NCI-H82 treated with DMSO at 0.1 percent for 48 hours (cell line): ENCODE measurements around the gene PIK3R5.
"Not testable (repeated sequence)": the region's sequence is repeated elsewhere in the genome, so short reads cannot be mapped to it uniquely, and the experiment has no call there.

Source experiments
- DNase-seq: peaks from one replicate; lab custom pipeline; 2025; ENCODE audit not compliant: unreplicated experiment; lab: John Stamatoyannopoulos, UW

PIK3R5 gene

DNA sequence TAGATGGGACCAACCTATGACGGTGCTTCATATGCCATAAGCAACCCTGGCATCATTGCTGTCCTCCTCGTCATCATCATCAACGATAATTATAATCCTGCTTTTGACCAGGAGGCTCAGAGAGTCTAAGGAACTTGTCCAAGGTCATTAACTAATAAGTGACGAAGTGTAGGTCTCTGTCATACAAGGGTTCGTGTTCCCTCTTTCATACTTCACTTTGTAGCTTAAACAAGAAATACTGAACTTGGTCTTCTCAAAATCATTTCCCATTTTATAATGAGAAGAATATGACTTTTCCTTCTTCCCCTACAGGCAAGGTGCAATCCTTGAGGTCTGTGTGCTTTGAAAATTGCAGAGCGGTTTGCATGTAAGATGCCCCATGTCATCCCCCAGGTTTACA lies 66.9 kb downstream of the PIK3R5 start:
- no peak for DNase-seq

DNA sequence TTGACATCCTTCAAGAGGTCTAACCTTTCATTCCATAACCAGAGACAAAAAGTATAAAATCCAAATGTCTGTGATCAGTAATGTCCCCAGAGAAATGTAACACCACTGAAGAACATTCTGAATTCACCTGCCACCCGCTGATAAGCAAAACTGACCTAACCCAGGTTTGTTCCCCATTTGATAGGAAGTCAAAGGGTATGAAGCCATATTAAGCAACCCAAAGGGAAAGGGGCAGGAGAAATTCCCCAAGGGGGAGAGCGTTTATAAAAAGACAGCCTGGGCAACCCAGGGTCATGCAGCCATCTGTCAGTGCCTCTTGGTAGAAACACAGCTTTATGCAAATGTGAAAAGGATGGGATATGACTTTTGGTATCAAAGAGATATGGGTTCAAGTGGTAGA lies 67.4 kb downstream of the PIK3R5 start:
- no peak for DNase-seq

DNA sequence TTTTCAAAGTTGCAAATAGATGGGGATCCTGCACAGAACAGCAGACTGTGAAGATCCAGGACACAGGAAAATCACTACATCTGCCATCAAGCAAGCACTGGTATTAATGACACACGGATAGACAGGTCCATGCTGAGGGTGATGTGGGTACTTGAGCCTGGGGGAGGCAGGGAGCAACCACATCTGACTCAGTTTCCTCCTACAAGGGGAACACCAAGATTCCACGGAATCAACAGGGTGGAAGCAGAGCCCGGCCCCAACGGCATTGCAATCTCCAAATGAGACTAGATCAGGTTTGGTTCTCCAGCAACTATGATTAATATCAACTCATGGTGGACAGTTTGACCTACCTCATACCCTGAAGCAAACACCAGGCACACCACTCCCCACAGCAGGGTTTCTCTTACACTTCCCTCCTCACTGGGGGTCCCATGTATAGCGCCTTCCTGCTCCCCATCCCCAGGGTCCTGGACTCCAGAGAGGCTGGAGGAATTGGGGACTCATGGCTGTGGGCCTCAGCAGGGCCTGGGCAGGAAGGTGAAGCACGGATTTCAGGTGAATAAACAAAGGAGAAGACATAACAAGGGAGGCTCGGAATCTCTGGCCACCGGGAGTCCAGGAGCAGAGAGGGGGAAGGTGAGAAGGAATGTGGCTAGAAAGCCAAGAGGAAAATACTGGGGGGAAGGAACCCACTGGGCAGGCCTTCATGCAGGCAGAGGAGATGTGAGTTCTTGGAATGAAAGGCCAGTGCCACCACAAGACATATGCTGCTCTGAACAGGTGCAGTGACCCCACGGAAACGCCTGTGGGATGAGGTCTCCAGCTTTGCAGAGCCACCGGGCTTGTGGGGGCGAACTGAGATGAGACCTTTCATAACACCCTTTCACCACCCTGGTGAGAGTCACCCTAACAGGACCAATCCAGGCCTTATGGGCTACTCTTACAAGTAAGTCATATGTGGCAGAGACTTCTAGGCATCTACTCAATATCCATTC lies 68.6 kb downstream of the PIK3R5 start:
- DNase-seq, result no peak

DNA sequence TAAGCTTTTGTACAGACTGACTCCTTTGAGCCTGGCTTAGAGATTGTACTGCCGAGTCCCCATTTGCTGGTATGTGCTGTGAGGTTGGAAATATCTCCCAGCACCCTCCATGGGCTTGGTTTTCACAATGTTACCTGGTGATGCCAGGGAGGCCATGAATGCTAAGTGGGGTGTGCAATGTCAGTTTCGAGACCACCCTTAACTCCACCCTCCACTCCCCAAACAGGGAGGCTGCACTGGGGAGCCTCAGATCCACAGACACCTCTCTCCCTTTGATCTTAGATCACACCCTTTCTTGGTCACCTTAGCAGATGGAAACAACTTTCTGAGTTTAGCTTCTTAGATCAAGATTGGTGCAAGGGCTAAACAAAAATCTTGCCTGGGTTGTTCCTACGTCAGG lies 69.4 kb downstream of the PIK3R5 start:
- no peak for DNase-seq

DNA sequence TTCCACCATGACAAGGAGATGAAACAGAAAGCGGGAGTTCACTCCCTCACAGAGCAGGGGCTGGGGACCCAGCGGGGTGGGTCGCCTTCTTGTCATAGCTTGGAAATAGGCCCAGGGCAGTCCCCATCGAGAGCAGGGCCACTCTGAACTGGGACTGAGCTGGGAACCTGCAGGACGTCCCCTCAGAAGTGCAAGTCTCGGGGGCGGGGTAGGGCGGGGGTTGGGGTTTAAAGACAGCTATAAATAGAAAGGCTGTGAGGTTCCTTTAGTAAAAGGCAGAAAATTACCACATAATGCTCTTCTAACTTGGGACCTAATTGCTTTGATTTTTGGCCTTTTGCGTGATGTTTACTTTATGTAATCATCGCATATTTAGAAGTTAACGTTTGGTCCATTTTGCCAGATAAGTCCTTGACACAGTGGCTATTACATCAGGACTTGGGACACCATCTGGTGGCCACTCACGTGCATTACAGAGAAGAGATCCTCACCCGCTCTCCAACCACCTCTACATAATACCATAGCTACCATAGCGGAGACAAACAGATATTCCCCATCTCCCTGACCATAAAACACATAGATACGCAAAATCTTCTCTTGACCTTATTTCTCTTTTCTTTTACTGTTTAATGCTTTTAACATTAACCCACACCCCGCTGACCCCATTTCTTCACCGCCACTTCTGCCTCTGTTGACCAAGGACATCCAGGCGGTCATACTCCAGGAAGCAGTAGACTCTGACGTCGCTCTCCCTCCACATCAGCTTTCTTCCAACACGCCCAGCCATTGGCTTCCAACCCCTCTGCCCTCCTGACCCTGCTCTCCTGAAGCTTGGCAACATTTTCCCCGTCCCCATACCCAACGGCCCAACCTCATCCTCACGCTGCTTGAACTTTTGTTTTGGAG lies 70.6 kb downstream of the PIK3R5 start:
- DNase-seq, result peak; percentile 34

DNA sequence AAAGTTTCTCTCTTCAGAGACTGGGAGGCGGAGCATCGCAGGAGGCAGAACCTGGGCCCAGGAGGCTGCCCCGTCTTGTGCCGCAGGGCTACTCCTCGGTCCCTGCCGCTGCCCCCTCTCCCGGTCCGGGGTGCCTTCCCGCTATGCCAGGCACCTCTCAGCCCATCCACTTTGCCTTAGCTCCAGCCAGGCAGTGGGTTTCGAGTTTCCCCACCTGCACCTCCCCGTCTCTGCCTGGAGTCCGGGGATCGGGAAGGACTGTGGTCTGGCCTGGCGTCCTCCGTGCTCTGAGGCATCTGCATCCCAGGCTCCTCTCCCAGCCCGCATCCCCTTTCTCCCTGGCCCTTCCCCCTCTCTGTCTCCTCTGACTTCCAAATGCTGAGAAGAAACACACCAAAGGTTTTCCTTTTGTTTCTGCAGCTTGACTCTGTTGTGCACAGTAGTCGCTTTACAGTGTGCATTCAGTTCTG lies 71.3 kb downstream of the PIK3R5 start:
- DNase-seq, result no peak

DNA sequence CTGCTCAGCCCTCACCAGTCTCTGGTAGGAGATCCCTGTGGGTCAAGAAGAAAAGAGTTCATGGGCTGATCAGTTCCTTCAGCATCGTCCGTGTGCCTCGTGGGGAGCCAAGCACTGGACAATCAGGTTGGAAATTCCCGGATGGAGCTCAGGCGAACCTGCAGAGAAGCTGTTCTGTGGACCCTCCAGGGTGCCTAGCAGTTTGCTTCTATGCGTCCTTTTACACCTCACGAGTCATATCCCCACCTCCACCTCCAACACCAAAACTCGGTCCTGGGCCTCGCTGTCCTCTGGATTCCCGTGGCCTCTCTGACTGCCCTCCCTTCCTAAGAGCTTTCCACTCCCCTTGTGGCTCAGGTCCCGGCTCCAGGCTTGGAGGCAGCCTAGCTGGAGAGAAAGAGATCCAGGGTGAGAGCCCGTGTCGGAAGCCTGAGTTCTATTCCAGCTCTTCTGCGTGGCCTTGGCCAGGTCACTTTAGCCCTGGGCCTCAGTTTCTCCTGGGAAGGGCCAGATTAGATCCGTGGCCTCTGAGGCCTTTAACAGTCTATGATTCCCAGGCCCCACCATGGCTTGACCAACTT lies 71.8 kb downstream of the PIK3R5 start:
- DNase-seq, result no peak

DNA sequence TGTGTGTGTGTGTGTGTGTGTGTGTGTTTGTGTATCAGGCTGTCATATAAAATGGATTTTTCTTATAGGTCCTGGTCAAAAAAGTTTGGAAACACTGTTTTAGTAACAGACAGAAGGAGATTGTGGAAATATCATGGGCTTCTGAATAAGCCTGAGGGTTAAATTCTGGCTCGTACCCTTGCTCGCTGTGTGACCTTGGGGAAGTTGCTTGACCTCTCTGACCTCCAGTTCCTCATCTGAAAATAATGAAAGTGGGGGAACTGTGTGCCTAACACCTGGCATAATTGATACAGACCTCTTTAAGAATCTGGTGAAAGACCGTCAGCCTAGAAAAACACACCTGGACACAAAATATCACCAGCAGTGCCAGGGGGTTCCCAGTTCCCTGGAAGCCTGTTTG lies 72.4 kb downstream of the PIK3R5 start:
- no peak for DNase-seq

DNA sequence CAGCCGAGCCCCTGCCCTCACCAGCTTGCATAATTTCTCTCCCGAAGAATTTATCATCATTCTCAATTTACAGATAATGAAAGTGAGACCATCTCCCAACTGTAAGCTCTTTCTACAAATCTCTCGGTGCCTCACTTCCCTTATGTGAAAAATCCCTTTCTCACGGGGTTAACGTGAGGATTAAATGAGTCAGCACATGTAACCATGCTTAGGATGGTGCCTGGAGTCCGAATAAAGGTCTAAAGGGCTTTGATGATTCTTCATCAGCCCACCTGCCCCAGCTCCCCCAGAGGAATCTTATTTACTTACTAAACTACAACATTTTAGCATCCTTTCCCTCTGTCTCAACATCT lies 73.2 kb downstream of the PIK3R5 start:
- DNase-seq, result no peak

DNA sequence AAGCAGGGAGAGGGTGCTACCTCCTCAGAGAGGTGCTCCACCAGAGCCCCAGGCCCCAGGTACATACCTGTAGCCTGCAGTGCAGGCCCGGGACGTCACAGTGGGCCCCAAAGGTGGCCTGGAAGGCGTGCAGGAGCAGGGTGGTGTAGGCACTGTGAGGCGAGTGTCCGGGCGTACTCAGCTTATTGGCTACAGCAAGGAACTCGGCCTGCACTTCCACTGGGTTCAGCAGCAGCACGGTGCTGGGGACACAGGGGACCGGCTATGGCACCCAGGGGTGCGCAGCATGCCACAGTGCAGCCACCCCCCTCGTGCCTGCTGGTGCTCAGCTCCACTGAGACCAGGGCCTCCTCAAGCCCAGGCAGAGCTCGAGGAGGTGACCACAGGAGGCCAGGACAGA lies 74.8 kb downstream of the PIK3R5 start:
- no peak for DNase-seq

DNA sequence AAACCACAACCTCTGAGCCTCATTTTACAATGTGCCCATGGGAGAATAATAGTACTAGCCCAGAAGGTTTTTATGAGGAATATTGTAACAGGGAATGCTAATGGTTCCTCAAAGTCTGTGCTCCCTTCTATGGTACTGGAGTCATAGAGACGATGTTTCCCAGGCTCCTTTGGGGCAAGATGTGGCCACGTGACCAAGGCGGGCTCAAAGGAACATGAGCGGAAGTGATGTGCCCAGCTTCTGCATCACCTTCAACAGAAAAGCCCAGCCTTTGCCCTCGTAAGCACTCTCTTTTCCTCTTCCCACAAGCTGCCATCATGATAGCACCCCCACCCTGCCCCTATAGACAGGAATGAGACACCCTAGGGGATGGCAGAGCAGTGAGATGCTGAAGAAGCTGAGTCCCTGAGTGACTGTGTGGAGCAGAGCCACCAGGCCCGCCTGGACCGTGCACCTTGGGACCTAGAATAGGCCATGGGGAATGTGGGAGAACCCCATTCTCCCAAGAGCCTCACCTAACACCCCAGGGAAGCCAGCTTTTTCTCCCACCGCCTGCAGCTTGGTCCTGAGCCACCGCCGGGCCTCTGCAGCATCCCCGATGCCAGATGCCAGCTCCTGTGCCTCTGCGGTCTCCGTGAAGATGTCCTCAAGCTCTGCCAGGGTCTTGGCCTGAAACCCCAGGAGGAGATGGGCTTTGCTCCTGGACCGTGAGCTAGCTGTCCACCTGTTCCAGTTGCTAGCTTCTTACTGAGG lies 75.9 kb downstream of the PIK3R5 start:
- no peak for DNase-seq

DNA sequence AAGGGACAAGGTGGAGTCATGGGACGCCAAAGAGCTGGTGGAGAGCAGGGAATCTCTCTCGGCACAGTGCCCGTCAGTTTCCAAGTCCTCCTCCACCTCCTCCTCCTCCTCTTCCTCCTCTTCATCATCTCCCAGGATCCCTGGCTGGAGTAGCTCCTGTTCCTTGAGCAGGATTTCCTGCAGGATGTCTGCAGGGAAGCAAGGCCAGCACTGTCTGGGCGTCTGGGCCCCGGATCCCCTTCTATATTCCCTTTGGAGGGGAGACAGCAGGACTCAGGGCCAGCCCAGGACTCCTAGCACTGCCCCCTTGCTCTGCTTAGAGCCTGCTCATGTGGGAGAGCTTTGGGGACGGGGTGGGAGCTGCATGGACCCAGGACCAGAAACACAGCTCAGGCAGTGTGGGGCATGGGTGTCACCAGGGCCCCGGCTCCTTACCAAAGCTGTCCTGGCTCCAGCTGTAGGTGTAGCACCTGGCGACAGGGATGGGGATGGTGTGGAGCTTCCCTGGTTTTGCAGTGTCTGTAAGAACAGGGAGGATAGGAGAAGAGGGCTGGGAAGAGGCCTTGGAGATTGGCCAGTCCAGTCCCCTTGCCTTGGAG lies 76.7 kb downstream of the PIK3R5 start:
- DNase-seq, result no peak

DNA sequence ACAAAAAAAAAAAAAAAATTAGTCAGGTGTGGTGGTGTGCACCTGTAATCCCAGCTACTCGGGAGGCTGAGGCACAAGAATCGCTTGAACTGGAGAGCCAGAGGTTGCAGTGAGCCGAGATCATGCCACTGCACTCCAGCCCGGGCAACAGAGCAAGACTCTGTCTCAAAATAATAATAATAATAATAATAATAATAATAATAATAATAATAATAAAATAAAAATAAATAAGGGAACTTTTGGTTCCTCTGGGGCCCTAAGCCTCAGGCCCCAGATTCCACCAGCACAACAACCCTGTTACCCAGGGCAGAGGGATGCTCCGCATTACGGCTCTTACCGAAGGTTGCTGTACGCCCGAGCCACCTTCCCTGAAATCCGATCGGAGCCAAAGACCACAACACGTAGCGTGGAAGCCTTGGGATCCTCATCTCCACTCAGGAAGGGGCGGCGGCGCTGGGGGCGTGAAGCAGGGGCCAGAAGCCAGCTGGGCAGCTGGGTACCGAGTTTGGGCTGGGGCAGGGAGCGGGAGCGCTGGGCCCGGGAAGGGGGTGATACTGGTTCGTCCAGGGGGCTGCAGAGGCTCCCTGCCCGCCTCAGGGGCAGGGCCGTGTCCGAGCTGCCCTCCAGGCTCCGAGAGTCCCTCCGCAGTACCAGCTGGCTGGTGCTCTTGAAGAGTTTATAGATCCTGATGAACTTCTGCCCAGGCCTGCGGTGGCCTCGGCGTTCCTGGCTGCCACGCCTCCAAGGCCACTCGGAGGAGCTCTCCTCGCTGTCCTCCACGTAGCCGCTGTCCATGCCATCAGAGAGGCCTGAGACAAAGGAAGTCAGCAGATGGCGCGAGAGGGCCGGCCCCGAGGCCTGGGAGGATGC lies 77.4 kb downstream of the PIK3R5 start:
- no peak for DNase-seq

DNA sequence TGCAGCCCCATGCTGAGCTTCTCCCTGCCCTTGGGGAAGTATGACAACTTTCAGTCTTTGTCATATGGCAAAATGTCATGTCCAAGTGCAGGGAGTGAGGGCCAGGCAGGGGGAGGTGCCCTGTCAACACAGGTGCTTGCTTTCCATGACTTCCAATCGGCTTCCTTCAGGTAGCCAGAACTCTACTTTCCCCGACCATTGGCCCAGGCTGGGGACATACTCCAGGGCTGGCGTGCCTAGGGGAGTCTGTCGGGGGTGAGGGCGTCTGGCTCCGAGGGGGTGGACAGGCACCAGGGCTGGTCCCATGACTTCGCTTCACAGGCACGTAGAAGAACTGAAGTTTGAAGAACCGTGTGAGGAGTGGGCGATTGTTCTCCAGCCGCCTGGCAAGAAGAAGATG lies 78.2 kb downstream of the PIK3R5 start:
- no peak for DNase-seq

DNA sequence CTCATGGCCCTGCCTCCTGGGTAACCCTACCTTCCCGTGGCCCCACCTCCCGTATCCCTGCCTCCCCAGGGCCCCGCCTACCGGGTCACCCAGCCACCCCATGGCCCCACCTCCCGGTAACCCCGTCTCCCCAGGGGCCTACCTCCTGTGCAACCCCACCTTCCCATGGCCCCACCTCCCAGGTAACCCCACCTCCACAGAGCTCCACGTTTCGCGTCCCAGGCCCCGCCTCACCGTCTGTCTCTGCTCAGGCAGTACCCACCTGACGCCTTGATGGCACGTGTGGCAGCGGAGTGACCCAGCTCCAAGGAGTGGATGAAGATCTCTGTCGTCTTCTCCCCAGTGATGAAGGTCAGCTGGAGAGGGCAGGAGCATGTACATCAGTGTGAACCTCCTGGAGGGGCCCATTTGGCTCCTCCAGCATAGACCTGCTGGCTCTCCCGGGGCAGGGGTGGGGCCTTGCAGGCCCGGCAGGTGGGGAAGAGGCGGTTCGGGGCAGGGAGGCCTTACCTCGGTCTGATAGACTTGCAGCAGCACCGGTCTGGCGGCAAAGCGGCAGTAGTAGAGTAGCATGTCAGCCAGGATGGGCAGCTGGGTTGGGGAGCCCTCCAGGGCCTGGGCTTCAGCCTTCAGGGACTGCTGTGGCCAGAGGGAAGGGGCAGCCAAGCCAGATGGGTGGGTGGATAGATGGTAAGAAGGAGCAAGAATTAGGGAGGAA lies 79.4 kb downstream of the PIK3R5 start:
- no peak for DNase-seq

DNA sequence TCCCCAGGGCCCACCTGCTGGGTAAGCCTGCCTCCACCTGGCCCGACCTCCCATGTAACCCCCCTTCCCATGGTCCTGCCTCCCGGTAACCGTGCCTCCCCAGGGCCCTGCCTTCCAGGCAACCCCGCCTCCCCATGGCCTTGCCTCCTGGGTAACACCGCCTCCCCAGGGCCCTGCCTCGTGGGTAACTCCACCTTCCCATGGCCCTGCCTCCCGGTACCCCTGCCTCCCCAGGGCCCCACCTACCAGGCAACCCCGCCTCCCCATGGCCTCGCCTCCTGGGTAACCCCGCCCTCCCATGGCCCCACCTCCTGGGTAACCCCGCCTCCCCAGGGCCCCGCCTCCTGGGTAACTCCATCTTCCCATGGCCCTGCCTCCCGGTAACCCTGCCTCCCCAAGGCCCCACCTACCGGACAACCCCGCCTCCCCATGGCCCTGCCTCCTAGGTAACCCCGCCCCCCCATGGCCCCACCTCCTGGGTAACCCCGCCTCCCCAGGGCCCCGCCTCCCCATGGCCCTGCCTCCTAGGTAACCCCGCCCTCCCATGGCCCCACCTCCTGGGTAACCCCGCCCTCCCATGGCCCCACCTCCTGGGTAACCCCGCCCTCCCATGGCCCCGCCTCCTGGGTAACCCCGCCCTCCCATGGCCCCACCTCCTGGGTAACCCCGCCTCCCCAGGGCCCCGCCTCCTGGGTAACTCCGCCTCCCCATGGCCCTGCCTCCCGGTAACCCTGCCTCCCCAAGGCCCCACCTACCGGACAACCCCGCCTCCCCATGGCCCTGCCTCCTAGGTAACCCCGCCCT lies 80.1 kb downstream of the PIK3R5 start:
- not testable (repeated sequence) for DNase-seq

DNA sequence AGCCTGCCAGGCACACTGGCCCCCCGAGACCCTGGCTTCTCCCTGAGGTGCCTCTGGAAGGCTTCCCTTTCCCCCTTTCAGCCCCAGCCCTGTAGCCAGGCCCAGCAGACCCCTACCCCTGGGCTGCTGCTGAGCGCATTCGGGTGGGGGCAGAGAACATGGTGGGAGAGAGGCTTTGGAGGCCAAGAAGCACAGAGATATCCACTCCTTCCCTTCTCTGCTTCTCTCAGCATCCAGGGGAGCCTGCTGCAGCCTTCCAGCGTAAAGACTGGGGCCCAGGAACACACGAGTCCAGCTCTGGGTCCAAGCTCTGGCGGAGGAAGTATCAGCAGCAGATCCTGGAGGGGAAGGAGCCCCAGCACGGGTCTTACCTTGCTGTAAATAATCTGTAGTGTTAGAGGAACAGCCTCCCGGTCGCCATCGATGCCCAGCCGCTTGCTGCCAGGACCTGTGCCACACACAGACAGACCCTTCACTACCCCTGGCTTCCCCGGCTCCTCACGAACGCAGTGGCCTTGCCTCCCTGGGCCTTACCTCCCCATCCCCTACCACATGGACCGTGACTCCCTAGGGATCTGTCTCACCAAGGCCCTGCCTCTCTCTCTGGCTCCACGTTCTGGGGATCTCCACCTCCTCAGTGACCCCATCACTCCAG lies 81.0 kb downstream of the PIK3R5 start:
- no peak for DNase-seq
